GM21447 (cell line): ENCODE data around the gene MAF.

ENCODE experiments used
- ATAC-seq: cut with Tn5 transposase; IDR thresholded peaks from one replicate; pipeline ENCODE4 v1.9.1; 2021; ENCODE audit not compliant: unreplicated experiment

MAF gene

DNA sequence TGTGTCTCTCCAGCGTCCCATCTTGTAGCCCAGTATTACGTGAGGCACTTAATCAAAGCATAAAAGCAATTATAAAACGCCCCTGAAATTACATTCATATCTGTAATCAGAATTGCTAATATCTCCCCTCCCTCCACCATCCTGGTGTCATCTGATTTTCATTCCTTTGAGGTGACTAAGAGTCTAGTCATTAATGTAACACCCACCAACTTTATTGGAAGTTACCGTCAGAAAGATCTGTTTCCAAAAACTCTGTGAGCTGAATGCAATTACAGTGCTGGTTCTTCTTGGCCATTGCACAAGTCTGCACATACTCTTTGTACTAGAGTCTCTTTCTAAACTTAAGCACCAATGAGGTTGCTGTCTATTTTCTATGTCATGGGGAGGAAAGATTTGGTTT lies 12.5 kb upstream of the MAF start:
- no peak for ATAC-seq

GRCh38 chr16:79612207-79612606 lies 11.7 kb upstream of the MAF start:
- no peak for ATAC-seq

DNA sequence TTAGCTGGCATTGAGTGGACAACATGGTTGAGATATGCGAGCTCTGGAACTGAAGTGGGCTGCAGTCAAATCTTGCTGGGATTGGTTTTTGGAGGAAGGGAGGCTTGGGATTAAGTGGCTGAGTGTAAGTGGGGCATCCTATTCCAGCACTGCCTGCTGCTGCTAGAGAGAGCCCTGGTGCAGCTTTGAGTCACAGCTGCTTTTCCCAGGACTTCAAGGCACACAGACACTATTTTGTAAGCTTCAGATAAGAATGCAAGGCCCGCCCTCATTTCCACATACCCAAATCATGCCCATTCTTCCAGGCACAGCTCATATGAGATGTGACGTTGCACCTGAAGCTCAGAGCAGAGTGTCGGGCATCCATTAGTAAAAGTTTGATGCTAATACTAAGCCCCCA lies 10.2 kb upstream of the MAF start:
- no peak for ATAC-seq

GRCh38 chr16:79609861-79610260 lies 9.3 kb upstream of the MAF start:
- ATAC-seq, result no peak

DNA sequence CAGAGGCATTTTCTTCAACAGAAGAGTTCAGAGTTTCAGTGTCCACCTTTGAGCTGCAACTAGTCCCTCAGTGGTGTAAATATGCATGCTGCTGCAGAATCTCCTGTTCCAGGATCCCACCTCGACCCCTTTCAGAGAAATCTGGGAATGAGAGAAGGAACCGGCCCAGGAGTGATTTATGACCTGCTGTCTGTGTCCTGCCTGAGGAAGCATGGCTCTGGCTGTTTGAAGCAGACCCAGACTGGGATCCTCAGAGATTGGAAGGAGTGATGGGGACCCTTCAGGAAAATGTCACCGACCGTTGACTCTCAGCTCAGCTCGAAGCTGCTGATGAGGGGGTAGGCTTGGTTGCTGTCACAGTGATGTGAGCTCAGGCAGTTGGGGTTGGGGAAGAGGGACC lies 8.4 kb upstream of the MAF start:
- ATAC-seq, result no peak

DNA sequence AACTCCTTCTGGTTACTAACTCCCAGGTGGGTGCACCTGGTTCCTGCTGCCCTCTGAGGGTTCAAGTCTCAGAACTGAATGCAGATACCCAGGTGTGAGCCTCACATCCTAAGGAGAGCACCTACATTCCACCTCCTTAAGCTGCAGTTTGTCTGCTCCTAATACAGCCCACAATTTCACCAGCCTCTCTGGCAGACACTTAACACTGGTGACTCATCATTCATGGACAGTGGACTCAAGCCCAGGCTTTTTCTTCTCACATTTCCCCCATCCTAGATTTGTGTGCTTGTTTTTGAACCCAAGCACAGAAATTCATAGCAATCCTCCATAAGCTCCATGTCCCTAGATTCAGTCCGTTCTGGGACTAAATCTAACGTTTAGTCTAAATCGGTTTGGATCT lies 7.0 kb upstream of the MAF start:
- no peak for ATAC-seq

DNA sequence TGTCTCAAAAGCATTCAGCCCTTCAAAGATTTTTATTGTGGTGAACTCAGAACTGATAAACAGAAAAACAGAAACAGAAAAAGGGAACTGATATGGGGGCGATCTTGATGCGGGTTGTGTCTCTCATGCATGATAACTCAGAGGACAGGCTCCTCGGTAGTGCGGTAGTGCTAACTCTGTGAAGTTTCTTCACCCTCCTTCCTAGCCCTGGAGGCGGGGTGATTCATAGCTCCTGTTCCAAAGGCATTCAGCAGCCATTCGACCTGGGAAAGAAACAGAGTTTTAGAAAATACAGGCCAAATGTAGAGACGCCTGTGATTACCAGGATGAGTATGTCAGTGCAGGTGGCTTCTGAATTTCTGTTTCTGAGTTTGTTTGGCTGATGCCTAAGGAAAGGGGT lies 5.5 kb upstream of the MAF start:
- no peak for ATAC-seq

- no peak for ATAC-seq
Observed at GRCh38 chr16:79603055-79603454, 2.5 kb upstream of the MAF start.

GRCh38 chr16:79602628-79603014 lies 2.1 kb upstream of the MAF start:
- no peak for ATAC-seq

- ATAC-seq, result no peak
Observed at GRCh38 chr16:79601931-79602627, 1.5 kb upstream of the MAF start.

DNA sequence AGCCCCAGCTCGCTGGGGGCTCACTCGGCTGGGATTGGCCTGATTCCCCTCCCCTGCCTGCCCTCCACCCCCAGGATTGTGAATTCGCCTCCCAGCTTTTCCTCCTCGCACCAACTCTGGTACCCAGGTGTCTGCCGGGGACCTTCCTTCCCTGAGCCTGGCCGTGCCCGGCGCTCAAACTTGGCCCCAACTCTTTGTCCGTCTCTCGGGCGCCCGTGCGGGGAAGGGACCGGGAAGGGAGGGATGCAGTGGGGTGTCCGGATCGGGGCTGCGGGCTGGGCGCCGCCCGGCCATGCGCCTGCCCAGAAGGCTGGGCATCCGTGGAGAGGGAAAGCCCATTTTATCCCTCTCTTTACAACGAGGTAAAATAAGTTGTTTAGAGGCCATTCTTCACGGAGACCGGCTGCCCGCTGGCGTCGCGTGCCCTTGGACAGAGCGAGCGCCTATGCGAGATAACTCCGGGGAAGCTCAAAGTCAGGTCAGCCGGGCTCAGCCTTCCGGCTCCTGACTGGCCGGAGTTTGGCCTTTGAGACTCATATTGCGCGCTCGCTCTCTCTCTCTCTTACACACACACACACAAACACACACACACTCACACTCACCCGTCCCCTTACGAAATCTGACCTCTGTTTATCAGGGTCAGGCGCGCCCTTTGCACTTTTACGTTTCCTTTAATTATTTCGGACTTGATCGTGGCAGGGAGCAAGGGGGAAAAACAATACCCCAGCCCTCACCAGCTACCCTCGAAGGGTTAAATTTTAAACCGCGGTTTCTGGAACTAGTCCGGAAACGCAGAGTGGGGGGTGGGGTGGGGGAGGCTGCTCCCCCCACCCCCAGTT lies 774 bp upstream of the MAF start:
- ATAC-seq, result no peak

DNA sequence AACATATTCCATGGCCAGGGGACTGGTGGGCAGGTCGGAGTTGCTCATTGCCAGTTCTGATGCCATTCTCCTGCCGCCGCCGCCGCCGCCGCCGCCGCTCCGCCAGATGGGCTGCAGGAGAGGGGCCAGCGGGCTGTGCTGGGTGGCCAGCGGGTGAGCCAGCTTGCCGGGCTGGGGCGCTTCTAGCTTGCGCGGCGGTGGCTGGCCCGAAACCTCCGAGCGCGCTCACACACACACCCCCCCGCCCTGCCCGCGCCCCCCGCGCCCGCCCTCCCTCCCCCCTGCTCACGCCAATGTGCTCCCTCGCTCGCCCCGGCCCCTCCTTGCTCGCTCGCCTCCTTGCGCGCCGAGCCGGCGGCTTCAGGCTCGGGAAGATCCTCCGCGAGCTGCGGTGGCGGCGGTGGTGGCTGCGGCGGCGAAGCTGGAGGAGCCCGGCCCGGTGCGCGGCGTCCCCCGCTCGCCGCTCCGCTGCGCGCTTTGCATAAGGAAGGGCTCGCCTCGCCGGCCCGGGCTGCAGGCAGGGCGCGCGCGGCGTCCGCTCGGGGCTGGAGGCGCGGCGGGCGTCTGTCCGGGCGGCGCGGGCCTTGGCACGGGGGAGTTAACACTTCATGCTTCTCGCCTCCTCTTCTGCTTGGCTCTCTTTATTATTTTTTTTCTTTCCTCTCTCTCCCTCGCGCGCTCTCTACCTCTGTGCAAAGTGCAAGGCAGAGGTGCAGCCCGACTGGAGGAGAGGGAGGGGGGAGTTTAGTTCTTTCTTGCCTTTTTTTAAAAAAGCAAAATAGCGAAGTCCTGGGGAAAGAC lies 500 bp downstream of the MAF start:
- ATAC-seq, result no peak

DNA sequence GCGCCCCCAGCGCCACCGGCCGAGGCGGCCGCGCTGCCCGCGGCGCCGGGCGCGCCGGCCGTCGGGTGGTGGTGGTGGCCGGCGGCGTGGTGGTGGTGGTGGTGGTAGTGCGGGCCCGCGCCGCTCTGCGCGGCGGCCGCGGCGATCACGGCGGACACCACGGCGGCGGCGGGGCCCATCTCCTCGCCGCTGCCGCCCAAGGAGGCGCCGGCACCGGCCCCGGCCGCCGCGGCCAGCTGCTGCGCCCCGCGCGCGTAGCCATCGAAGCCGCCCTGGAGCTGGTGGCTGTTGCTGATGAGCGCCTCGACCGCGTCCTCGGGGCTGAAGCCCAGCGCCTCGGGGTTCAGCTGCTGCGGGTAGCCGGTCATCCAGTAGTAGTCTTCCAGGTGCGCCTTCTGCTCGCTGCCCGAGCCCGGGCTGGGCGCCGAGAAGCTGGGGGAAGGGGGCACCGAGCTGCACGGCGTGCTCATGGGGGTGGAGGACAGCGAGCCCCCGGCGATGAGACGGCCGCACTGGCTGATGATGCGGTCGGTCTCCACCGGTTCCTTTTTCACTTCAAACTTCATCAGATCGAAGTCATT lies 1.2 kb downstream of the MAF start:
- ATAC-seq, result no peak

- ATAC-seq, result no peak
Observed at GRCh38 chr16:79598348-79599181, 2.0 kb downstream of the MAF start.

DNA sequence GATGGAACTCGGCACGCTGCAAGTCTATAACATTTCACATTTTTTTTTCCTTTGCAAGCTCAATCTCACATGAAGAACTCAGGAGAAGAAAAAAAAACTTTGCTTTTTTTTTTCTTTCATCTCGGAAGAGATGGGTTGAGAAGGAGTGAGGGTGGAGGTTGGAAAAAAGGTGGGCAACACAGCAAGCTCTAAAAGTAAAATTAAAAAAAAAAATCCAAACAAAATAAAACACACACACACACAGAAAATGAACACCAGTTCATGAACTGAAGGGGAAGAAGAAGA lies 2.5 kb downstream of the MAF start:
- no peak for ATAC-seq

DNA sequence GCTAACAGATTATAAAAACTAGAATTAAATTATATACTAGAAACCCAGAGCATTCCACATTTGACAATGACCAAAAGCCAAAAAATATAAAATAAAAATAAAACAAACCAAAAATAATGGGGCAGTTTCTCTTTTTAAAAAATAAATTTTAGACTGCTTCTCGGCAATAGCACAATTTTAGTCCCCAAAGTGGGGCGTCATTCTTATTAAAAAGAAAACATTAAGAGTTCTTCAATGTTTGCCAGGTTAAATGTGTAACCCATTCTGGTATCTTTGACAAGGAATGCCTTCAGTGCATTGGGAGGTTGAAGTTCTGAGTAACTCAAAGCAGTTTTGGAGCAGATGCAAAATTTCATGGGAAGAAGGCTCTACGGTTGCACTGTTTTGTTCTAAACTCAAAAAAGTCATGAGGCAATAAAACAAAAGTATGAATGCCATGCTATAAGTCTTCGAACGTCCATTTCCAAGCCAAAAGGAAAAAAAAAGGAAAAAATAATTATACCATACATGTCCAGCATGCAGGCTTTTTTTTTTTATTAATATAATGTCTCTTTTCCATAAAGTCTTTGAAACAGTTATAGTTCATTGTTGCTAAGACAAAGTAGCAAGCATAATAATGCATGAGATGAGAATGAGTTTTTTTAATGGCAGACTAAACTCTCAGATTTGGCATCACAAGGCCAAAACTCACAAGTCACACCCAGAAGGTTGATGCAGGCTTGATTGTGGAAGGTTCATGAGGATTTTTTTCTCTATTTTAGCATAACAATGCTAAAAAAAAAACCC lies 3.1 kb downstream of the MAF start:
- ATAC-seq, result no peak

GRCh38 chr16:79595931-79596450 lies 4.5 kb downstream of the MAF start:
- ATAC-seq, result no peak

DNA sequence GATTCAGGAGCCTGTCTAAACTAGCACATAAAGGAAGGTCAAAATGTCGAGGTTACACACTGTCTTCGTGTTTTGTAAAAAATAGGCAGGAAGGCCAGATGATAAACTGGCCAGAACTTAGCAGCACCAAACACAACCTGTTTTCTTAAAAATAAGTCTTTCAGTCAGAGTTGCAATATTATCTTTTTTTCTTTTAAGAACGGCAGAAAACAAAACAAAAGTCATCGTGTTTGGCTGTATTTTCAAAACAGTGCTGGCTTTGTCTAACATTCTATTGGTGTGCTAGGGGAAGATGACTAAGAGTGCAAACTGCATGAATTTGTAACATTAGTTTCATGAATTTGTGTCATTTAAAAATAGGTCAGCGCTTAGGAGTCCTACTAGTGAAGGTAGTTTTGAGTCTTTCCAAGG lies 5.3 kb downstream of the MAF start:
- no peak for ATAC-seq

DNA sequence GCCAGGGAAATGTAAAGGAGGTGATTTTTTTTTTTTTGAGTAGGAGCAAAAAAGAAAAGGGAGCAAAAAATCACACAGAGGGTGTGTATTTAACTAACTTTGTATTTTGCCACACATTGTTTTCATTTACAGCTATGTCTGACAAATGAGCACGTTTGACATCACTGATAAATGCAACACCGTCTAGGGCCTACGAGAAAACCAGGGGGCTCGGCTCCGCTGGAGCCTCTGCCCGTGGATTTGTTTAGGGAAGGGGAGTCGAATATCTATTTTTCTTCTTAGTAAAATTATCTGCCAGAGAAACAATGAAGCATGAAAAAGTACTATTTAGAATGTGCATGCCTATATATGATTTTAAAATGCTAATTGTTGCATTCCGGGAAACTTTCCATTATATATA lies 6.8 kb downstream of the MAF start:
- no peak for ATAC-seq

DNA sequence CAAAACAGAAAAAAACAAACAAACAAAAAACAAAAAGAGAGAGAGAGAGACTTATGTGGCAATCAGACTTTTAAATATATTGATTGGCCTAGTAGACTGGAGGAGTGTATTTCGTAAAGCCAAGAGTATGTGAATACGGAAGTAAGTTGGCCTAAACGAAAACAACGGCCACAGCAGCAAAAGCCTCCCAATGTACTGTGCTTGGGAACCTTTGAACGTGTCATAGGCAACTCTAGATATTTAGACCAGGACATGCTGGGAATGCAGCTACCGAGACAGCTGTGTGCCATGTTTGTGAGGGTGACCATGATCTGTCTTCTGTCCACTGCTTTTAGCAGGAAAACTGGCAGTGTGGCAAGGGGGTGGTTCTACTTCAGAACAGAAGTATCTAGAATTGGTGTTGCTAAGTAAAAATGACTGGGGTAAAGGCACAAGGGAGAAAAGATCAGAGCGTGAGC lies 7.4 kb downstream of the MAF start:
- ATAC-seq, result no peak
